ENCODE measurements around the gene TPX2. TPM values are rescaled to one million over a fixed set of nuclear protein-coding genes. Genes with fewer than 3 reads are reported as not detected.

Gene TPX2
- polyA plus RNA-seq, 1 donor (not counting 4 experiments of a cell fraction or from before 2014, with no cell fraction given), result 31.5 TPM

- no peak overlapping the region for H3K27ac ChIP-seq (ENCODE audit: control insufficient read depth, insufficient read depth, low read length)
- peaks cover 4 to 27% of the 10 kb centered on the region in 2 experiments for H3K36me3 ChIP-seq (ENCODE audit: control insufficient read depth in 2 of 2, extremely low read depth in 1 of 2, insufficient read depth in 2 of 2, low read length in 2 of 2)
- FAIRE-seq, result no peak
- no peaks in the 10 kb centered on the region for H3K4me1 ChIP-seq (ENCODE audit: control insufficient read depth, extremely low read depth, insufficient read depth, low read length)
- no peaks in the 10 kb centered on the region for H3K9me3 ChIP-seq (ENCODE audit: control insufficient read depth, low read depth, low read length)
- H3K4me2 ChIP-seq (ENCODE audit: control insufficient read depth, extremely low read depth, insufficient read depth, low read depth, low read length), result no peak overlapping the region
- peaks cover 10% of the 10 kb centered on the region for H3K79me2 ChIP-seq (ENCODE audit: control insufficient read depth, insufficient read depth, low read length)
- H3K4me3 ChIP-seq (ENCODE audit: control insufficient read depth in 2 of 3, extremely low read depth in 1 of 3, insufficient read depth in 2 of 3, low read depth in 1 of 3, low read length in 3 of 3), result no peak overlapping the region
- H3K27me3 ChIP-seq (ENCODE audit: control insufficient read depth, extremely low read depth, insufficient read depth, low read length), result no peaks in the 10 kb centered on the region
- no peaks in the 10 kb centered on the region for H3K9me1 ChIP-seq (ENCODE audit: control insufficient read depth, extremely low read depth, insufficient read depth, low read length)
- H4K20me1 ChIP-seq (ENCODE audit: control insufficient read depth, extremely low read depth, insufficient read depth, low read length), result peaks cover 4% of the 10 kb centered on the region
- H2AFZ ChIP-seq (ENCODE audit: control insufficient read depth, low read length), result no peak overlapping the region
- TF ChIP-seq EZH2 (IDR thresholded peaks at IDR 0.05; ENCODE audit: low read length), result no peak
- no peak for TF ChIP-seq CTCF (optimal IDR thresholded peaks at IDR 0.05 in 1 of 3, IDR thresholded peaks at IDR 0.05 in 1 of 3, conservative IDR thresholded peaks at IDR 0.05 in 1 of 3; ENCODE audit: extremely low read depth in 1 of 3, insufficient read depth in 2 of 3, low read length in 3 of 3)
- dilution Hi-C loops (cut with MboI; ENCODE audit: extremely low pct_ligation_motif_present, low sequenced_read_pairs), result no loop called here
- no peak for DNase-seq (ENCODE audit: low read depth, low spot score)
- H3K9ac ChIP-seq (ENCODE audit: control insufficient read depth, extremely low read depth, insufficient read depth, low read length), result no peak overlapping the region
These were observed 30.6 kb downstream of the TPX2 start for GRCh38 chr20:31769681-31770080.

- Histone ChIP-seq H3K4me1 (ENCODE audit: control insufficient read depth, extremely low read depth, insufficient read depth, low read length) (no peaks in the 10 kb centered on the region), H3K79me2 (ENCODE audit: control insufficient read depth, insufficient read depth, low read length) (peaks cover 7% of the 10 kb centered on the region), H3K9me3 (ENCODE audit: control insufficient read depth, low read depth, low read length) (no peaks in the 10 kb centered on the region), H3K9me1 (ENCODE audit: control insufficient read depth, extremely low read depth, insufficient read depth, low read length) (no peaks in the 10 kb centered on the region), H3K9ac (ENCODE audit: control insufficient read depth, extremely low read depth, insufficient read depth, low read length) (no peak overlapping the region), H3K27ac (ENCODE audit: control insufficient read depth, insufficient read depth, low read length) (no peak overlapping the region), H3K4me3 (ENCODE audit: control insufficient read depth in 2 of 3, extremely low read depth in 1 of 3, insufficient read depth in 2 of 3, low read depth in 1 of 3, low read length in 3 of 3) (no peak overlapping the region), H3K36me3 (ENCODE audit: control insufficient read depth in 2 of 2, extremely low read depth in 1 of 2, insufficient read depth in 2 of 2, low read length in 2 of 2) (peaks cover 4 to 28% of the 10 kb centered on the region in 2 experiments), H4K20me1 (ENCODE audit: control insufficient read depth, extremely low read depth, insufficient read depth, low read length) (peaks cover 4% of the 10 kb centered on the region), H3K4me2 (ENCODE audit: control insufficient read depth, extremely low read depth, insufficient read depth, low read depth, low read length) (no peak overlapping the region), H2AFZ (ENCODE audit: control insufficient read depth, low read length) (no peak overlapping the region), H3K27me3 (ENCODE audit: control insufficient read depth, extremely low read depth, insufficient read depth, low read length) (no peaks in the 10 kb centered on the region)
- TF ChIP-seq EZH2 (IDR thresholded peaks at IDR 0.05; ENCODE audit: low read length) (no peak), CTCF (optimal IDR thresholded peaks at IDR 0.05 in 1 of 3, IDR thresholded peaks at IDR 0.05 in 1 of 3, conservative IDR thresholded peaks at IDR 0.05 in 1 of 3; ENCODE audit: extremely low read depth in 1 of 3, insufficient read depth in 2 of 3, low read length in 3 of 3) (no peak)
- dilution Hi-C loops (cut with MboI; ENCODE audit: extremely low pct_ligation_motif_present, low sequenced_read_pairs), result no loop called here
- DNase-seq (ENCODE audit: low read depth, low spot score) (no peak), FAIRE-seq (no peak)
These were observed 31.2 kb downstream of the TPX2 start for GRCh38 chr20:31770243-31770642.

Measured in keratinocyte (primary cell).